Left lung (tissue), 10 donors: ENCODE measurements around the gene MMD. TPM values are rescaled to one million over a fixed set of nuclear protein-coding genes. Genes with fewer than 3 reads are reported as not detected.

Experiments used
- ATAC-seq: fragments of 200-7000 bp; cut with Tn5 transposase; one replicate; pipeline ENCODE4 v1.9.1; 2020; ENCODE audit warnings: moderate library complexity
- DNase-seq, 4 donors: peaks; one replicate each; pipeline ENCODE4 v3.0.0-alpha.2; 2013 to 2020
- H3K27ac ChIP-seq, 2 donors: fragments of 200-600 bp; sonication (generic) in 1 of 2; one replicate each; pipeline versions ENCODE4 v1.5.0 to v1.8.0; 2020 to 2021
- H3K27me3 ChIP-seq, 2 donors: fragments of 200-600 bp; sonication (generic) in 1 of 2; one replicate each; pipeline versions ENCODE4 v1.5.0 to v1.8.0; 2020 to 2021
- H3K36me3 ChIP-seq, 2 donors: fragments of 200-600 bp; sonication (generic) in 1 of 2; one replicate each; pipeline versions ENCODE4 v1.5.0 to v1.8.0; 2020 to 2021
- H3K4me1 ChIP-seq, 2 donors: fragments of 200-600 bp; one replicate each; pipeline ENCODE4 v1.8.0; 2021
- H3K4me3 ChIP-seq, 2 donors: fragments of 200-600 bp; sonication (generic) in 1 of 2; one replicate each; pipeline versions ENCODE4 v1.5.0 to v1.8.0; 2020 to 2021; ENCODE audit warnings: mild to moderate bottlenecking in 1 of 2
- H3K9me3 ChIP-seq, 2 donors: fragments of 200-600 bp; sonication (generic) in 1 of 2; one replicate each; pipeline versions ENCODE4 v1.5.0 to v1.8.0; 2020 to 2021
- CTCF ChIP-seq, 2 donors: fragments of 200-600 bp; sonication (generic) in 1 of 2; IDR thresholded peaks; one replicate each; pipeline versions ENCODE4 v1.5.0 to v1.8.0; 2021; ENCODE audit warnings: antibody characterized with exemption in 2 of 2
- intact Hi-C, 2 donors: fragments of 100-400 bp; cut with DNase I; formaldehyde crosslinking; loops; one replicate each; pipeline versions ENCODE4 v1.11.2 to v1.14.2; 2022
- polyA plus RNA-seq, 6 donors: library from polyadenylated mRNA; unstranded; fragments of 120-200 nt; gene quantifications; one replicate each; pipeline ENCODE4 v1.2.1, GENCODE V29; 2013; ENCODE audit not compliant: insufficient read length in 6 of 6
- total RNA-seq, 2 donors: library from RNA; stranded (reverse); fragmentation: NEBNext Ultra II Directional; extraction: Animal tissue kit (Norgen Biotek cat#: 25700); gene quantifications; one replicate each; pipeline ENCODE4 v1.2.1, GENCODE V29; 2021
- donor health status: DM: no; HTN: yes; CAD: no.
- donor health status: DM: no; HTN: no; CAD: no.

Gene MMD
- total and polyA plus RNA-seq, 8 donors: 19.0 to 29.7 (median 25.1) TPM

- TF ChIP-seq CTCF (IDR thresholded peaks at IDR 0.05): no peak
- ATAC-seq (no peak), DNase-seq (no peak)
- Histone ChIP-seq H3K4me3 (no peak overlapping the region), H3K27ac (no peak overlapping the region), H3K9me3 (no peaks in the 10 kb centered on the region), H3K27me3 (no peaks in the 10 kb centered on the region), H3K36me3 (no peaks in the 10 kb centered on the region), H3K4me1 (no peaks in the 10 kb centered on the region)
- intact Hi-C loops: loop anchor here in 1 of 2 donors (10.0 kb wide), 1 partner anchor 348 kb away; no protein-coding TSS in a partner anchor
These were observed 78.6 kb downstream of the MMD start for GRCh38 chr17:55342800-55343585.

Other genes with a start within 250 kb of the MMD start
- gene HLF, start 156.9 kb downstream of the MMD start, total RNA-seq: 1 to 10 TPM; 4.4 to 9.9 TPM
- gene HLF, start 156.9 kb downstream of the MMD start, polyA plus RNA-seq: 1 to 10 TPM; 3.0 to 5.6 (median 4.8) TPM
- gene SMIM36, start 89.6 kb upstream of the MMD start, total RNA-seq: not detected
- gene SMIM36, start 89.6 kb upstream of the MMD start, polyA plus RNA-seq: under 1 TPM; 0.11 to 0.28 (median 0.26) TPM